GM12864 (cell line): Measurements from ENCODE around the gene GRID1.

Experiments
- DNase-seq: peaks from one replicate; pipeline ENCODE4 v3.0.0-alpha.2; 2011; ENCODE audit warnings: low read depth
- H3K4me3 ChIP-seq: 2 replicates; pipeline ENCODE4 v1.5.1; 2011; ENCODE audit warnings: mild to moderate bottlenecking, low read depth, low read length, control low read depth
- TF ChIP-seq, protein P1 (sequence below): IDR thresholded peaks from 2 replicates; pipeline ENCODE4 v1.5.1; 2011; ENCODE audit warnings: low read depth, mild to moderate bottlenecking, moderate library complexity, low read length, control low read depth, inconsistent platforms; ENCODE audit errors: missing control alignments

The GRID1 gene

DNA sequence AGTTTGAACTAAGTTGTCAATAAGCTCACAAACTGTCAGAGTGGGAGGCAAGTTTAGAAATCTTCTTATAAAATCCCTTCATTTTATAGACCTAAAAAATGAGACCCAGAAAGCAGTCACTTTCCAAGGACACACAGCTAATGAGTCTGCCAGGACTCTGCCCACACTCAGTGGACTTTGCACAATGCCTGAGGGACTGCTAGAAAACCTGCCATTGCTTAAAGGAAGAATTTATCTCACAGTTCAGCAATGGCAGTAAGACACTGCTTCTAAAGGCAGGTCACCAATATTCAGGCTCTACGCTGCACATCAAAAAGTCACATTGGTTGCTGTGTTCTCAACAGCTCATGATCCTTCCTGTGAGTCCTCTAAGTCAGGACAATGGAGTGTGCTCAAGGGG is 698.1 kb downstream of the GRID1 start:
- TF ChIP-seq, protein P1, sequence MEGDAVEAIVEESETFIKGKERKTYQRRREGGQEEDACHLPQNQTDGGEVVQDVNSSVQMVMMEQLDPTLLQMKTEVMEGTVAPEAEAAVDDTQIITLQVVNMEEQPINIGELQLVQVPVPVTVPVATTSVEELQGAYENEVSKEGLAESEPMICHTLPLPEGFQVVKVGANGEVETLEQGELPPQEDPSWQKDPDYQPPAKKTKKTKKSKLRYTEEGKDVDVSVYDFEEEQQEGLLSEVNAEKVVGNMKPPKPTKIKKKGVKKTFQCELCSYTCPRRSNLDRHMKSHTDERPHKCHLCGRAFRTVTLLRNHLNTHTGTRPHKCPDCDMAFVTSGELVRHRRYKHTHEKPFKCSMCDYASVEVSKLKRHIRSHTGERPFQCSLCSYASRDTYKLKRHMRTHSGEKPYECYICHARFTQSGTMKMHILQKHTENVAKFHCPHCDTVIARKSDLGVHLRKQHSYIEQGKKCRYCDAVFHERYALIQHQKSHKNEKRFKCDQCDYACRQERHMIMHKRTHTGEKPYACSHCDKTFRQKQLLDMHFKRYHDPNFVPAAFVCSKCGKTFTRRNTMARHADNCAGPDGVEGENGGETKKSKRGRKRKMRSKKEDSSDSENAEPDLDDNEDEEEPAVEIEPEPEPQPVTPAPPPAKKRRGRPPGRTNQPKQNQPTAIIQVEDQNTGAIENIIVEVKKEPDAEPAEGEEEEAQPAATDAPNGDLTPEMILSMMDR: no peak
- H3K4me3 ChIP-seq: no peak overlapping the region
- no peak for DNase-seq

DNA sequence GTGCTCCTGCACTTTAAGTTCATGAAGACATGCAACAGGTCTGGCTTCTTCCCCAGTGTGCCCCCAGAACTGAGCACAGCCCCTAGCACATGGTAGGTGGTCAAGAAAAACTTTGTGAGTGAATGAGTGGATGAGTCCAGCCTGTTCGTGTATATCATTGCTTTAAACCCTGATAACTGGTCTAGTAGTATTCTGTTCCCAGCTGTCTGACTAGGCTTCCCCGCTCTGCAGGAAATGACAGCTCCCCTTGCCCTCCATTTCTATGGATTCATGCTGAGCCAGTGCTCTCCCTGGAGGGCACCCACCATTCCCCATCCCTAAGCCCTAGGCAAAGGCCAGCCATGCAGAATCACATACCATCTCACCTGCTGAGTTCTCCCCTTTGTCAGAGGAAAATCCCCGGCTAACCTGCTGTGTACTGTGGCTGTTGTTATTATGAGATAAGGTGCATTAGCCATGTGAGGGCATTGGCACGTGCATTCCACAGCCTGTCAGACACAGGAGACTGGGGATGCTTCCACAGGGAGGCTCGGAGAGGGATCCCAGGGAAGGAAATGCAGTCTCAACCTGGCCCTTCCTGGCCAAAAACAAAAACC is 698.9 kb downstream of the GRID1 start:
- H3K4me3 ChIP-seq: no peak overlapping the region
- TF ChIP-seq, protein P1: no peak
- no peak for DNase-seq

DNA sequence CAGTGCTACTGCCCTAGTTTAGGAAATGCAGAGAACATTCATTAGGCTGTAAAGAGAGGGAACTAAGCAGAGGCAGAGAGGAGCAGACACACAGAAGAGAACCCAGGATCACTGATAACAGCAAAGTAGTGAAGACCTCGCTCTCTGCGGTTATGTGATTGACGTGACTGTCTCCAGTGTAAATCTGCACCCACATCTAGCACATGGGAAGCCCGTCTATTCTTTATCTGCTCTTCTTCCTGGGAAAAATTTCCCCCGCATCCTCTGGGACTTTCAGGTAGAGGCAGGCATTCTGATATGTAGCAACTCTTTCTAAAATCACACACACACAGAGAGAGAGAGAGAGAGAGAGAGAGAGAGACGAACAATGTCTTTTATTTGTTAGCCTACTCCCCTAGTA is 699.6 kb downstream of the GRID1 start:
- no peak overlapping the region for H3K4me3 ChIP-seq
- DNase-seq: no peak
- TF ChIP-seq, protein P1: no peak

DNA sequence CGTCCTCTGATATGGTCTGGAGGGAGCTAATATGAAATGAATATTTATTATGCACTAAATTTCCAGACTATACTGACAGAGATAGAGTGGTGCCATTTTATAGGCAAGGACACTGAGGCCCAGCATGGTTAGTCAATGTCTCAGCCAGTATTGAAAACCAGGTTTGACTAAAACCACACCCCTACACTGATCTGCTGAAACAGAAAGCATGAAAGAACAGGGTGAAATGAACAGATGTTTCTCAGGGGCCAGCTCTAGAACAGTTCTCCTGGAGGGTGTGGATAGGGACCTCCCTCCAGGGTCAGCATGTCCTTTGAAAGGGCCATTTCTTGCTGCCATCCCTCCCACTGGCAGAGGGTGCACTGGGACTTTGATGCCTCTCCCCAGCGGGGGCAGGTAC is 700.5 kb downstream of the GRID1 start:
- H3K4me3 ChIP-seq: no peak overlapping the region
- DNase-seq: no peak
- TF ChIP-seq, protein P1: no peak

DNA sequence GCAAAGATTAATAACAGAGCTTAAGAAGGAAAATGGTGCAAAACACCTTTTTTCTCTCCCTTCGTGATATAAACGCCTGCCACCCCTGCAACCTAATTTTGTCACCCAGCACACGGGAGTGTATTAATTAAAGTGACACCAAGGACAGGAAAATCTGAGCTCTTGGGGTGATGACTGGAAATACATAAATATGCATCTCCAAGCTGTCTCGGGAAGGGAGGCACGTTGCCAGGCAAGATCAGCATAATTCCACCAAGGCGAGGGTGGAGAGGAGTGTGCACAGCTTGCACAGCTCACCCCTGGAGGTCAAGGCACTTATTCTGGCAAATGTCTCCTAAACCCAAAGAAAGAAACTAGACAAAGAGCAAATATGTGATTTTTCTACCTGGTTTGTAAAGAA is 700.9 kb downstream of the GRID1 start:
- TF ChIP-seq, protein P1: no peak
- no peak for DNase-seq
- no peak overlapping the region for H3K4me3 ChIP-seq

DNA sequence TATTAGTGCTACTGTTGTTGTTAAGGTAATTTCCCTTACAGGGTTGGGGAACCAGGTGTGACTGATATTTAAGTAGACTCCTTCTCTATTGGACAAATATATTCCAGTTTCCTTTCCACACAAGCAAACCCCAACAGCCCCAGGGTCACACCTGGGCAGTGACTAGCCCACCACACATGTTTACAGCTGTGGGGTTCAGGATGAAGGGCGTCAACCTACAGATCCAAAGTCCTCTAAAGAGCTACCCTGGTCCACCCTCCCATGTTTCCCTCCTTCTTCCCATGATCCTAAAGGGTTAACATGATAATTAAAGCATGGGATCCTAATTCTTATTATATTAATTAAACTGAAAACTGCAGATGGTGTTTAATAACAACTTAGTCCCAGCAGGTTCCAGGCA is 701.5 kb downstream of the GRID1 start:
- H3K4me3 ChIP-seq: no peak overlapping the region
- TF ChIP-seq, protein P1: no peak
- no peak for DNase-seq

DNA sequence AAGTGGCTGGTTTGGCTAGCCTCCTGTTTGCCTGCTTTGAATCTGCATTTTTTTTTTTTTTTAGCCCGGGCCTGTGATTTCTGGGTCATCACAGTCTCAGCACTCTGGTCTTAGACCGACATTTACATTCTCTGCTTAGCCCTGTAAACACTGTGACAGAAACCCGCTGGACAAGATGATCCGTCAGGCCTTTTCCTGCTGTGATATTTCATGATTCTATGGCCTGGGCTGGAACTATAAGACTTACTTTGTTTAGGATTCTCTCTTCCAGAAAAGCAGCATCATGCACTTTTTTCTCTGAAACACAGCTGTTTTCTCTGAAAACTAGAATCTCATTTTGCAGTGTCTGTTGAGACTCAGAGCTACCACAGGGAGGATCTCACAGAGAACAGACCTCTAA is 705.5 kb downstream of the GRID1 start:
- TF ChIP-seq, protein P1: no peak
- H3K4me3 ChIP-seq: no peak overlapping the region
- no peak for DNase-seq
